GM23338 (cell line): ENCODE data around the gene TMEM176B. TPM values are rescaled to one million over a fixed set of nuclear protein-coding genes. Genes with fewer than 3 reads are reported as not detected.

ENCODE experiments used
- ATAC-seq: fragments of 200-7000 bp; cut with Tn5 transposase; 3 replicates; pipeline ENCODE4 v1.9.1; 2020
- DNase-seq: peaks from one replicate; pipeline ENCODE4 v3.0.0-alpha.2; 2015; ENCODE audit warnings: low spot score
- H2AFZ ChIP-seq: fragments of 200-600 bp; sonication (generic); 2 replicates; pipeline ENCODE4 v1.8.0; 2016; ENCODE audit warnings: antibody characterized with exemption, mild to moderate bottlenecking, moderate library complexity
- H3F3A ChIP-seq: fragments of 200-600 bp; sonication (generic); replicated peaks from 2 replicates; pipeline ENCODE4 v1.8.0; 2017; ENCODE audit warnings: antibody characterized with exemption, mixed run types, low read depth
- H3K27ac ChIP-seq: fragments of 200-600 bp; sonication (generic); 2 replicates; pipeline ENCODE4 v1.6.1; 2016; ENCODE audit warnings: low read depth
- H3K27me3 ChIP-seq: fragments of 200-600 bp; sonication (generic); 2 replicates; pipeline ENCODE4 v1.8.0; 2016; ENCODE audit warnings: mild to moderate bottlenecking, mixed run types, moderate library complexity; ENCODE audit not compliant: insufficient read depth
- H3K36me3 ChIP-seq: fragments of 200-600 bp; sonication (generic); 2 replicates; pipeline ENCODE4 v1.8.0; 2016; ENCODE audit warnings: mild to moderate bottlenecking; ENCODE audit not compliant: insufficient read depth
- H3K4me1 ChIP-seq: fragments of 200-600 bp; sonication (generic); 2 replicates; pipeline ENCODE4 v1.8.0; 2016; ENCODE audit warnings: mild to moderate bottlenecking, moderate library complexity; ENCODE audit not compliant: insufficient read depth
- H3K4me2 ChIP-seq: fragments of 200-600 bp; sonication (generic); 2 replicates; pipeline ENCODE4 v1.7.1; 2017; ENCODE audit warnings: mixed run types
- H3K4me3 ChIP-seq: fragments of 200-600 bp; sonication (generic); 2 replicates; pipeline ENCODE4 v1.6.1; 2016; ENCODE audit warnings: mixed run types
- H3K79me2 ChIP-seq: fragments of 200-600 bp; sonication (generic); replicated peaks from 2 replicates; pipeline ENCODE4 v1.8.0; 2017; ENCODE audit warnings: mild to moderate bottlenecking; ENCODE audit not compliant: insufficient read depth
- H3K9me2 ChIP-seq: fragments of 200-600 bp; sonication (generic); 2 replicates; pipeline ENCODE4 v1.8.0; 2017; ENCODE audit not compliant: insufficient read depth
- H4K20me1 ChIP-seq: fragments of 200-600 bp; sonication (generic); replicated peaks from 2 replicates; pipeline ENCODE4 v1.8.0; 2017; ENCODE audit warnings: mild to moderate bottlenecking; ENCODE audit not compliant: insufficient read depth
- H3K27ac Mint-ChIP-seq: 2 replicates; pipeline ENCODE4 v1.8.0; 2020; ENCODE audit warnings: inconsistent platforms, mild to moderate bottlenecking, moderate library complexity, mixed read lengths
- H3K27me3 Mint-ChIP-seq: 3 replicates; pipeline ENCODE4 v1.8.0; 2022; ENCODE audit warnings: low read depth, mild to moderate bottlenecking, moderate library complexity, mixed read lengths, inconsistent platforms; ENCODE audit not compliant: insufficient read depth, poor library complexity
- H3K36me3 Mint-ChIP-seq: 3 replicates; pipeline ENCODE4 v1.8.0; 2021; ENCODE audit warnings: low read depth, mild to moderate bottlenecking, inconsistent platforms, moderate library complexity, mixed read lengths
- H3K4me1 Mint-ChIP-seq: 3 replicates; pipeline ENCODE4 v1.8.0; 2020; ENCODE audit warnings: mild to moderate bottlenecking, inconsistent platforms, mixed read lengths
- H3K4me3 Mint-ChIP-seq: 3 replicates; pipeline ENCODE4 v1.8.0; 2021; ENCODE audit warnings: moderate library complexity, mild to moderate bottlenecking, inconsistent platforms, mixed read lengths
- H3K9me3 Mint-ChIP-seq: 3 replicates; pipeline ENCODE4 v1.8.0; 2020; ENCODE audit warnings: moderate library complexity, mild to moderate bottlenecking, inconsistent platforms, mixed read lengths
- CREB1 ChIP-seq: fragments of 250-450 bp; sonication (Bioruptor Pico); IDR thresholded peaks from 2 replicates; pipeline ENCODE4 v1.5.0; 2020; ENCODE audit warnings: low read depth, mild to moderate bottlenecking, moderate library complexity
- EZH2 ChIP-seq: fragments of 200-600 bp; sonication (generic); IDR thresholded peaks from one replicate; pipeline ENCODE4 v1.8.0; 2017; ENCODE audit warnings: antibody characterized with exemption, mild to moderate bottlenecking, low read depth; ENCODE audit not compliant: unreplicated experiment
- EZH2phosphoT487 ChIP-seq: fragments of 200-600 bp; sonication (generic); IDR thresholded peaks from one replicate; pipeline ENCODE4 v1.8.1; 2018; ENCODE audit warnings: antibody characterized with exemption; ENCODE audit not compliant: unreplicated experiment
- JUNB ChIP-seq: IDR thresholded peaks from one replicate; pipeline ENCODE4 v1.6.1; 2016; ENCODE audit warnings: antibody characterized with exemption; ENCODE audit not compliant: unreplicated experiment
- NANOG ChIP-seq: IDR thresholded peaks from 2 replicates; pipeline ENCODE4 v1.6.1; 2016; ENCODE audit warnings: antibody characterized with exemption, borderline replicate concordance
- POLR2AphosphoS5 ChIP-seq: IDR thresholded peaks from 2 replicates; pipeline ENCODE4 v1.6.1; 2016; ENCODE audit warnings: antibody characterized with exemption, low read depth
- STAT1 ChIP-seq: IDR thresholded peaks from one replicate; pipeline ENCODE4 v1.6.1; 2016; ENCODE audit warnings: antibody characterized with exemption; ENCODE audit not compliant: unreplicated experiment
- ZNF114 ChIP-seq: fragments of 250-450 bp; sonication (Bioruptor Pico); IDR thresholded peaks from 2 replicates; pipeline ENCODE4 v1.5.0; 2020; ENCODE audit warnings: mild to moderate bottlenecking, moderate library complexity
- ZNF331 ChIP-seq: fragments of 250-450 bp; sonication (Bioruptor Pico); IDR thresholded peaks from 2 replicates; pipeline ENCODE4 v1.5.0; 2020; ENCODE audit warnings: low read depth, mild to moderate bottlenecking, moderate library complexity
- polyA plus RNA-seq: library from polyadenylated mRNA; unstranded; fragments of >200 nt; fragmentation: Nextera tagmentation; extraction: Ambion mirVana; gene quantifications from 2 replicates; pipeline ENCODE4 v1.2.1, GENCODE V29; 2016
- total RNA-seq: library from RNA; depleted of rRNA; stranded (reverse); fragments of >200 nt; shearing (Covaris generic); gene quantifications from 2 replicates; pipeline ENCODE4 v1.2.3, GENCODE V29; 2014
- TF ChIP-seq, protein P1 (sequence below): IDR thresholded peaks from one replicate; pipeline ENCODE4 v1.6.1; 2018; ENCODE audit warnings: antibody characterized with exemption; ENCODE audit not compliant: unreplicated experiment
- TF ChIP-seq, protein P2 (sequence below): IDR thresholded peaks from 2 replicates; pipeline ENCODE4 v1.6.1; 2016; ENCODE audit warnings: antibody characterized with exemption
- TF ChIP-seq, protein P3 (sequence below): fragments of 250-450 bp; sonication (Bioruptor Pico); IDR thresholded peaks from 2 replicates; pipeline ENCODE4 v1.5.0; 2020; ENCODE audit warnings: mild to moderate bottlenecking, moderate library complexity
- TF ChIP-seq, protein P4 (sequence below), 2 experiments: fragments of 200-600 bp in 1 of 2; sonication (generic) in 1 of 2; conservative IDR thresholded peaks; 2 replicates each; pipeline versions ENCODE4 v1.5.1 to v1.6.1; 2016 to 2017; ENCODE audit warnings: antibody characterized with exemption in 2 of 2, low read depth in 2 of 2, mild to moderate bottlenecking in 2 of 2, moderate library complexity in 1 of 2

The TMEM176B gene
- total and polyA plus RNA-seq, 2 experiments from 2014 or later = 0.35 to 0.42 TPM

DNA sequence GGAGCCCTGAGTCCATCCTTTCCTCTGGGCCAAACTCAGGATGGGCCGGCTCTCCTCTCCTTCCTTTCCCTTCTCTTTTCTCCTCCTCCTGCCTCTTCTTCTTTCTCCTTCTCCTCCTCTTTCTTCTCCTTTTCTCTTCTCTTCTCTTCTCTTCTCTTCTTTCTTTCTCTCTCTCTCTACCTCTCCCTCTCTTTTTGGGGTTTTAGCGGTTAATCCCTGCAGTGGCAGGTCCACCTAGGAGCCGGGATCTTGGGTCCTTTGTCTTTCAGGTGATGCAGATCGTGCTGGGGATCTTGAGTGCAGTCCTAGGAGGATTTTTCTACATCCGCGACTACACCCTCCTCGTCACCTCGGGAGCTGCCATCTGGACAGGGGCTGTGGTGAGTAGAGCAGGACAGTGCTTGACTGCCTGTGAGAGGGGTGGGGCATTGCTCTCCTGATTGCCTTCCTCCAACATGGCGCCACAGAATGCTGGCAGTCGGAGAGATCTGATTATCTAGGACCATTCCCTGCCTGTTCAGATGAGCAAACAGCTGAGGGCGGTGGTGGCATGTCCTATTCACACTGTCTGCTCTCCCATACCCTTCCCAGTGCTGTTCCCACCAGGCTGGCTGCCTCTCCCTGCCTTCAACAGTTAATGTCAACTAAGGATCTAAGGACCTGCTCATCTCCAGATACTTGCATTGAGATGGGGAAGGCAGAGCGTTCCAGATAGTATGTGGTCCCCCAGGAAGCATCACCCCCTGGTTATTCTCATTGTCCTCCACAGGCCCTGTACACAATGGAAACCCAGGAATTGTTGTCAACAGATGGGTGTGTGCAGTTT, 2.0 kb upstream of the TMEM176B start:
- peak overlapping the region; percentile 39; the same call in 2 of the 3 replicates for H3K4me3 Mint-ChIP-seq
- H3K4me3 ChIP-seq = no peak overlapping the region; the same call in 1 of the 2 replicates
- H3K4me1 ChIP-seq = no peaks in the 10 kb centered on the region
- H3K9me3 Mint-ChIP-seq = peaks cover 13% of the 10 kb centered on the region
- H4K20me1 ChIP-seq = peaks cover 3% of the 10 kb centered on the region; the same call in 1 of the 2 replicates
- H3K27ac Mint-ChIP-seq = no peak overlapping the region
- H3F3A ChIP-seq = no peaks in the 10 kb centered on the region
- no peaks in the 10 kb centered on the region for H3K36me3 ChIP-seq
- ATAC-seq = no peak
- peaks cover 18% of the 10 kb centered on the region for H3K4me1 Mint-ChIP-seq
- peaks cover 71% of the 10 kb centered on the region for H3K27me3 ChIP-seq
- H3K79me2 ChIP-seq = no peaks in the 10 kb centered on the region
- H2AFZ ChIP-seq = no peak overlapping the region
- H3K4me2 ChIP-seq = no peak overlapping the region
- H3K27ac ChIP-seq = no peak overlapping the region
- no peaks in the 10 kb centered on the region for H3K9me2 ChIP-seq
- TF ChIP-seq, protein P1, sequence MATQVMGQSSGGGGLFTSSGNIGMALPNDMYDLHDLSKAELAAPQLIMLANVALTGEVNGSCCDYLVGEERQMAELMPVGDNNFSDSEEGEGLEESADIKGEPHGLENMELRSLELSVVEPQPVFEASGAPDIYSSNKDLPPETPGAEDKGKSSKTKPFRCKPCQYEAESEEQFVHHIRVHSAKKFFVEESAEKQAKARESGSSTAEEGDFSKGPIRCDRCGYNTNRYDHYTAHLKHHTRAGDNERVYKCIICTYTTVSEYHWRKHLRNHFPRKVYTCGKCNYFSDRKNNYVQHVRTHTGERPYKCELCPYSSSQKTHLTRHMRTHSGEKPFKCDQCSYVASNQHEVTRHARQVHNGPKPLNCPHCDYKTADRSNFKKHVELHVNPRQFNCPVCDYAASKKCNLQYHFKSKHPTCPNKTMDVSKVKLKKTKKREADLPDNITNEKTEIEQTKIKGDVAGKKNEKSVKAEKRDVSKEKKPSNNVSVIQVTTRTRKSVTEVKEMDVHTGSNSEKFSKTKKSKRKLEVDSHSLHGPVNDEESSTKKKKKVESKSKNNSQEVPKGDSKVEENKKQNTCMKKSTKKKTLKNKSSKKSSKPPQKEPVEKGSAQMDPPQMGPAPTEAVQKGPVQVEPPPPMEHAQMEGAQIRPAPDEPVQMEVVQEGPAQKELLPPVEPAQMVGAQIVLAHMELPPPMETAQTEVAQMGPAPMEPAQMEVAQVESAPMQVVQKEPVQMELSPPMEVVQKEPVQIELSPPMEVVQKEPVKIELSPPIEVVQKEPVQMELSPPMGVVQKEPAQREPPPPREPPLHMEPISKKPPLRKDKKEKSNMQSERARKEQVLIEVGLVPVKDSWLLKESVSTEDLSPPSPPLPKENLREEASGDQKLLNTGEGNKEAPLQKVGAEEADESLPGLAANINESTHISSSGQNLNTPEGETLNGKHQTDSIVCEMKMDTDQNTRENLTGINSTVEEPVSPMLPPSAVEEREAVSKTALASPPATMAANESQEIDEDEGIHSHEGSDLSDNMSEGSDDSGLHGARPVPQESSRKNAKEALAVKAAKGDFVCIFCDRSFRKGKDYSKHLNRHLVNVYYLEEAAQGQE = no peak
- TF ChIP-seq ZNF114 (CRISPR knock-in tag) (no peak), POLR2AphosphoS5 (no peak), CREB1 (CRISPR knock-in tag) (no peak), EZH2phosphoT487 (no peak), EZH2 (no peak), ZNF331 (no peak), NANOG (no peak), JUNB (no peak), STAT1 (no peak)
- TF ChIP-seq, protein P2, sequence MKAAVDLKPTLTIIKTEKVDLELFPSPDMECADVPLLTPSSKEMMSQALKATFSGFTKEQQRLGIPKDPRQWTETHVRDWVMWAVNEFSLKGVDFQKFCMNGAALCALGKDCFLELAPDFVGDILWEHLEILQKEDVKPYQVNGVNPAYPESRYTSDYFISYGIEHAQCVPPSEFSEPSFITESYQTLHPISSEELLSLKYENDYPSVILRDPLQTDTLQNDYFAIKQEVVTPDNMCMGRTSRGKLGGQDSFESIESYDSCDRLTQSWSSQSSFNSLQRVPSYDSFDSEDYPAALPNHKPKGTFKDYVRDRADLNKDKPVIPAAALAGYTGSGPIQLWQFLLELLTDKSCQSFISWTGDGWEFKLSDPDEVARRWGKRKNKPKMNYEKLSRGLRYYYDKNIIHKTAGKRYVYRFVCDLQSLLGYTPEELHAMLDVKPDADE = no peak
- TF ChIP-seq, protein P3, sequence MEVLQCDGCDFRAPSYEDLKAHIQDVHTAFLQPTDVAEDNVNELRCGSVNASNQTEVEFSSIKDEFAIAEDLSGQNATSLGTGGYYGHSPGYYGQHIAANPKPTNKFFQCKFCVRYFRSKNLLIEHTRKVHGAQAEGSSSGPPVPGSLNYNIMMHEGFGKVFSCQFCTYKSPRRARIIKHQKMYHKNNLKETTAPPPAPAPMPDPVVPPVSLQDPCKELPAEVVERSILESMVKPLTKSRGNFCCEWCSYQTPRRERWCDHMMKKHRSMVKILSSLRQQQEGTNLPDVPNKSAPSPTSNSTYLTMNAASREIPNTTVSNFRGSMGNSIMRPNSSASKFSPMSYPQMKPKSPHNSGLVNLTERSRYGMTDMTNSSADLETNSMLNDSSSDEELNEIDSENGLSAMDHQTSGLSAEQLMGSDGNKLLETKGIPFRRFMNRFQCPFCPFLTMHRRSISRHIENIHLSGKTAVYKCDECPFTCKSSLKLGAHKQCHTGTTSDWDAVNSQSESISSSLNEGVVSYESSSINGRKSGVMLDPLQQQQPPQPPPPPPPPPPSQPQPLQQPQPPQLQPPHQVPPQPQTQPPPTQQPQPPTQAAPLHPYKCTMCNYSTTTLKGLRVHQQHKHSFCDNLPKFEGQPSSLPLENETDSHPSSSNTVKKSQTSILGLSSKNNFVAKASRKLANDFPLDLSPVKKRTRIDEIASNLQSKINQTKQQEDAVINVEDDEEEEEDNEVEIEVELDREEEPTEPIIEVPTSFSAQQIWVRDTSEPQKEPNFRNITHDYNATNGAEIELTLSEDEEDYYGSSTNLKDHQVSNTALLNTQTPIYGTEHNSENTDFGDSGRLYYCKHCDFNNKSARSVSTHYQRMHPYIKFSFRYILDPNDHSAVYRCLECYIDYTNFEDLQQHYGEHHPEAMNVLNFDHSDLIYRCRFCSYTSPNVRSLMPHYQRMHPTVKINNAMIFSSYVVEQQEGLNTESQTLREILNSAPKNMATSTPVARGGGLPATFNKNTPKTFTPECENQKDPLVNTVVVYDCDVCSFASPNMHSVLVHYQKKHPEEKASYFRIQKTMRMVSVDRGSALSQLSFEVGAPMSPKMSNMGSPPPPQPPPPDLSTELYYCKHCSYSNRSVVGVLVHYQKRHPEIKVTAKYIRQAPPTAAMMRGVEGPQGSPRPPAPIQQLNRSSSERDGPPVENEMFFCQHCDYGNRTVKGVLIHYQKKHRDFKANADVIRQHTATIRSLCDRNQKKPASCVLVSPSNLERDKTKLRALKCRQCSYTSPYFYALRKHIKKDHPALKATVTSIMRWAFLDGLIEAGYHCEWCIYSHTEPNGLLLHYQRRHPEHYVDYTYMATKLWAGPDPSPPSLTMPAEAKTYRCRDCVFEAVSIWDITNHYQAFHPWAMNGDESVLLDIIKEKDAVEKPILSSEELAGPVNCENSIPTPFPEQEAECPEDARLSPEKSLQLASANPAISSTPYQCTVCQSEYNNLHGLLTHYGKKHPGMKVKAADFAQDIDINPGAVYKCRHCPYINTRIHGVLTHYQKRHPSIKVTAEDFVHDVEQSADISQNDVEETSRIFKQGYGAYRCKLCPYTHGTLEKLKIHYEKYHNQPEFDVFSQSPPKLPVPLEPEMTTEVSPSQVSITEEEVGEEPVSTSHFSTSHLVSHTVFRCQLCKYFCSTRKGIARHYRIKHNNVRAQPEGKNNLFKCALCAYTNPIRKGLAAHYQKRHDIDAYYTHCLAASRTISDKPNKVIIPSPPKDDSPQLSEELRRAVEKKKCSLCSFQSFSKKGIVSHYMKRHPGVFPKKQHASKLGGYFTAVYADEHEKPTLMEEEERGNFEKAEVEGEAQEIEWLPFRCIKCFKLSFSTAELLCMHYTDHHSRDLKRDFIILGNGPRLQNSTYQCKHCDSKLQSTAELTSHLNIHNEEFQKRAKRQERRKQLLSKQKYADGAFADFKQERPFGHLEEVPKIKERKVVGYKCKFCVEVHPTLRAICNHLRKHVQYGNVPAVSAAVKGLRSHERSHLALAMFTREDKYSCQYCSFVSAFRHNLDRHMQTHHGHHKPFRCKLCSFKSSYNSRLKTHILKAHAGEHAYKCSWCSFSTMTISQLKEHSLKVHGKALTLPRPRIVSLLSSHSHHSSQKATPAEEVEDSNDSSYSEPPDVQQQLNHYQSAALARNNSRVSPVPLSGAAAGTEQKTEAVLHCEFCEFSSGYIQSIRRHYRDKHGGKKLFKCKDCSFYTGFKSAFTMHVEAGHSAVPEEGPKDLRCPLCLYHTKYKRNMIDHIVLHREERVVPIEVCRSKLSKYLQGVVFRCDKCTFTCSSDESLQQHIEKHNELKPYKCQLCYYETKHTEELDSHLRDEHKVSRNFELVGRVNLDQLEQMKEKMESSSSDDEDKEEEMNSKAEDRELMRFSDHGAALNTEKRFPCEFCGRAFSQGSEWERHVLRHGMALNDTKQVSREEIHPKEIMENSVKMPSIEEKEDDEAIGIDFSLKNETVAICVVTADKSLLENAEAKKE (CRISPR knock-in tag) = no peak
- TF ChIP-seq, protein P4, sequence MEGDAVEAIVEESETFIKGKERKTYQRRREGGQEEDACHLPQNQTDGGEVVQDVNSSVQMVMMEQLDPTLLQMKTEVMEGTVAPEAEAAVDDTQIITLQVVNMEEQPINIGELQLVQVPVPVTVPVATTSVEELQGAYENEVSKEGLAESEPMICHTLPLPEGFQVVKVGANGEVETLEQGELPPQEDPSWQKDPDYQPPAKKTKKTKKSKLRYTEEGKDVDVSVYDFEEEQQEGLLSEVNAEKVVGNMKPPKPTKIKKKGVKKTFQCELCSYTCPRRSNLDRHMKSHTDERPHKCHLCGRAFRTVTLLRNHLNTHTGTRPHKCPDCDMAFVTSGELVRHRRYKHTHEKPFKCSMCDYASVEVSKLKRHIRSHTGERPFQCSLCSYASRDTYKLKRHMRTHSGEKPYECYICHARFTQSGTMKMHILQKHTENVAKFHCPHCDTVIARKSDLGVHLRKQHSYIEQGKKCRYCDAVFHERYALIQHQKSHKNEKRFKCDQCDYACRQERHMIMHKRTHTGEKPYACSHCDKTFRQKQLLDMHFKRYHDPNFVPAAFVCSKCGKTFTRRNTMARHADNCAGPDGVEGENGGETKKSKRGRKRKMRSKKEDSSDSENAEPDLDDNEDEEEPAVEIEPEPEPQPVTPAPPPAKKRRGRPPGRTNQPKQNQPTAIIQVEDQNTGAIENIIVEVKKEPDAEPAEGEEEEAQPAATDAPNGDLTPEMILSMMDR (conservative IDR thresholded peaks at IDR 0.05; ENCODE audit: low read depth in 2 of 2) = no peak
- H3K36me3 Mint-ChIP-seq = peaks cover 7% of the 10 kb centered on the region
- DNase-seq = no peak
- H3K27me3 Mint-ChIP-seq = peaks cover 42% of the 10 kb centered on the region
